Stimulated activated CD8-positive, alpha-beta memory T cell treated with anti-CD3 and anti-CD28 coated beads, Interleukin-15, amount 100 ng/mL, for 1 hour (primary cell): Measurements from ENCODE around the gene AKT2.

Experiments used
- DNase-seq: peaks from one replicate; pipeline ENCODE4 v3.0.0-alpha.2; 2020; ENCODE audit warnings: low read depth

The AKT2 gene

DNA sequence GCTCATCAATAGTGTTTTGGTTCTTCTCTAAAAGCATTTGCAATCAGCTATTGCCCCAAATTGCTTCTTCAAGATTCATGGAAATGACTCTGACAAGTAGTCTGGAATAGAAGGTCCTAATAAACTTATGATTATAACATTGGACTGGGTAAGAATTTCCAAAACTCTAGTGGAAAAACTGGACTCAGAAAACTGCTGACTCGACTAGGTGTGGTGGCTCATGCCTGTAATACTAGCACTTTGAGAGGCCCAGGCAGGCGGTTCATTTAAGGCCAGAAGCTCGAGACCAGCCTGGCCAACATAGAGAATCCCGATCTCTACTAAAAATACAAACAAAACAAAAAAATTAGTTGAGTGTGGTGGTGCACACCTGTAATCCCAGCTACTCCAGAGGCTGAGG lies 15.5 kb upstream of the AKT2 start:
- DNase-seq = no peak

DNA sequence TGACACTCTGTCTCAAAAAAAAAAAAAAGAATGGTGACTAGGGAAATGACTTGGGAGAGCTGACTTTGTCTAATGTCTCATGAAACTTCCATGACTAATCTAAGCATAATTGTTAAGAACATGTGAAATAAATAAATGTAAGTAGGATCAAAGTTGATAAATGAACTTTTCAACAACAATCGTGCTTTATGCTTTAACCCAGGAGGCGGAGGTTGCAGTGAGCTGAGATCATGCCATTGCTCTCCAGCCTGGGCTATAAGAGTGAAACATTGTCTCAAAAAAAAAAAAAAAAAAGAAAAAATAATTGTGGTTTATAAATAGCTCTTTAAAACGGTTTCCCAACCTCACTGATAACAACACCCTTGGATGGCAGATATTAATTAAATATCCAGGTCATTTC lies 12.9 kb upstream of the AKT2 start:
- no peak for DNase-seq

DNA sequence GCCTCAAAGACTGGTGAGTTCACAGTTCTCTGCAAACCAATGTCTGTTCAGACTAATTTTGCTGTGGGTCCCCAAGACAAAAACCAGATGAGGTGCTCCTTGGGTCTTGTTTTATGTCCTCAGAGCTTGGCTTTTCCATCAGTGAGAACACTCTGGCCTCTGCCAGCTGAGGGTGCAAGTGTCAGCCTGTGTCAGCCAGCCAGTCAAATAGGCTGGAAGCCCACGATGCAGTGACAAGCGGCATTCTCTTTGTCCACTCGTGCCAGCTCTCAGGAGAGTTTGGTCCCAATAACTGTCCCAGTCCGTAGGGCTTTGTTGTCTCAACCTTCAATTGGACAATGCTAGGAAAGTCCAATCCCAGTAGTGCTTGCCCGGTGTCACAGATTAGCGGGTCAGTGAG lies 9.4 kb upstream of the AKT2 start:
- no peak for DNase-seq

DNA sequence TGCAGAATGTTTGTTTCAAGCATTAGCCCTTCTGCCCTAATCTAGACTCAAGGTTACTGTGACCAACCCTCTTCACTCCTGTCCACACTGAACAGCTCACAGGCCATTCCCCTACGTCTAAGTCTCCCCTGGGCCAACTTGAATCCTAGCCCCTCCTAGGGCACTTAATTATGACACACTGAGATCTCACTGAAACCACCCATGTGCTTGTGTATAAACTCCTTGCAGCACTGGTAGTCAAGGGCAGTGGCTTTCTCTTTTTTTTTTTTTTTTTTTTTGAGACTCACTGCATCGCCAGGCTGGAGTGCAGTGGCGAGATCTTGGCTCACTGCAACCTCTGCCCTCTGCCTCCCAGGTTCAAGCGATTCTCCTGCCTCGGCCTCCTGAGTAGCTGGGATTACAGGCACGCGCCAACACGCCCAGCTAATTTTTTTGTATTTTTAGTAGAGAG lies 1.9 kb upstream of the AKT2 start:
- DNase-seq = no peak

DNA sequence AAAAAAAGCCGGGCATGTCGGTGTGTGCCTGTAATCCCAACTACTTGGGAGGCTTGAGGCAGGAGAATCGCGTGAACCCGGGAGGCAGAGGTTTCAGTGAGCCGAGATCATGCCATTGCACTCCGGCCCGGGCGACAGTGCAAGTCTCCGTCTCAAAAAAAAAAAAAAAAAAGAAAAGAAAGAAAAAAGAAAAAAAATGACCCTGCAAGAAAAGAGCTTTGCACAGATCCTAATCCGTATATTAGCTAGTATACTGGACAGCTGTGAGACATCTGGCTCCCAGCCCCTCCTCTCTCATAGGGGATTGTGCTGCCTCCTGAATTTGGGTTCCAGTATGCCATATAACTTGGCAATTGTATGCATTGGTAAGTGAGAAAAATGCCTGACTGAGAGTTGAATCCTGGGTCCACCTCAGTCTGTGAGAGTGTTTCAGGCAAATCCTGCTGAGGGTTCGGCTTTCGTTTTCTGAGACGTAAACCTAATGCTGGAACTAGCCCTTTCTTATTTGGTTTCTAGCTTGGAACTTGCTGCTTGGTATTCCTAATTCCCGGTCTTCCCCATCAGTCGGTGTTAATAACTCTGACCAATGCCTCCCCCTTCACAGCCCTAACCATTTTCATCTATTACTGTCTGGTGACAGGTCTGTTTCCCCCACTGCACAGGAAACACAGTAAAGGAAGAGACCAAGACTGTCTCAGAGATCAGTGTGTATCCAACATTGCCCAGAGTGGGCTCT lies 1.3 kb upstream of the AKT2 start:
- no peak for DNase-seq

DNA sequence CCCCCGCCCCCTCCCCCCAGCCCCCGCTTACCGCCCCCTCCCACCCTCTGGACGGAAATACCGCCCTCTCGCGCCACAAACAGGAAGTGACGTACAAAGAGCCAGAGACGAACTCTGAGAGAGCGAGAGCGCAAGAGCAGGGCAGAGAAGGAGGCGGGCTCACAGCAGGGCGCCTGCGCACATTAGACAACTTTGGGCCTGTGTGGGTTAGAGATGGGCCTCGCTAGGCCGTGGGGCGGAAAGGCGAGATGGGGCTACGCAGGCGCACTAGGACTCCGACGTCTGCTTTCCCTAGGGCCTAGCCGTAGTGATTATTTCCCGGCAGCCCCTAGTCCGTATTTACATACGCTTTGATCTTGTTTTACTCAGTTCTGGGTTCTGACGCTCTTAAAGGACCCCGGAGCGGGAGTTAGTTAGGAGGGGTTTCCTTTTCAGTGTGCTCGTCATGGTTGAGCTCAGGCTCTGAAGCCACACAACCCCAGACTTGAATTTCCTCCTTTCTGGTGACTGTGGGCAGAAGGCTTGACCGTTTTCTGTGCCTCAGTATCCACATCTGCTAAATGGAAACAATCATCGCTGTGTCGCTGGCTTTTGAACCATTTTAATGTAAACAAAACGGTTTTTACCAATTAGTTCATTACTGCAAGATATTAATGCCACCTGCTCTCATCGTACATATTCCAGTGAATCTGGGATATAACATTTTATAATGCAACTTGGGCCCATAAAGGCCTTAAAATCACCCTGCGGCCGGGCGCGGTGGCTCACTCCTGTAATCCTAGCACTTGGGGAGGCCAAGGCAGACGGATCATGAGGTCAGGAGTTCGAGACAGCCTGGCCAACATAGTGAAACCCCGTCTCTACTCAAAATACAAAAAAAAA lies 449 bp upstream of the AKT2 start:
- peak; percentile 94 for DNase-seq

DNA sequence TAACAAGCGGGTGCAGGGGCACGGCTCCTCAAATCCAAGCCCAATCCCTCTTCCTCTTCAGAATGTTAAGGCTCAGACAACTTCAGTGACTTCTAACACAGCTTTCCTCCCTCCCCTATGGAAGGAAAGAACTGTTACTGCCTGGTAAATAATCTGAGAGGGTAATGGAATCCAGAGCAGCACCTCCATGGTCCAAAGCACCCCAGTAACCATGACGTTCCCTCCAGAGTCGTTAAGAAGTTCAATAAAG lies 969 bp downstream of the AKT2 start:
- DNase-seq = no peak

DNA sequence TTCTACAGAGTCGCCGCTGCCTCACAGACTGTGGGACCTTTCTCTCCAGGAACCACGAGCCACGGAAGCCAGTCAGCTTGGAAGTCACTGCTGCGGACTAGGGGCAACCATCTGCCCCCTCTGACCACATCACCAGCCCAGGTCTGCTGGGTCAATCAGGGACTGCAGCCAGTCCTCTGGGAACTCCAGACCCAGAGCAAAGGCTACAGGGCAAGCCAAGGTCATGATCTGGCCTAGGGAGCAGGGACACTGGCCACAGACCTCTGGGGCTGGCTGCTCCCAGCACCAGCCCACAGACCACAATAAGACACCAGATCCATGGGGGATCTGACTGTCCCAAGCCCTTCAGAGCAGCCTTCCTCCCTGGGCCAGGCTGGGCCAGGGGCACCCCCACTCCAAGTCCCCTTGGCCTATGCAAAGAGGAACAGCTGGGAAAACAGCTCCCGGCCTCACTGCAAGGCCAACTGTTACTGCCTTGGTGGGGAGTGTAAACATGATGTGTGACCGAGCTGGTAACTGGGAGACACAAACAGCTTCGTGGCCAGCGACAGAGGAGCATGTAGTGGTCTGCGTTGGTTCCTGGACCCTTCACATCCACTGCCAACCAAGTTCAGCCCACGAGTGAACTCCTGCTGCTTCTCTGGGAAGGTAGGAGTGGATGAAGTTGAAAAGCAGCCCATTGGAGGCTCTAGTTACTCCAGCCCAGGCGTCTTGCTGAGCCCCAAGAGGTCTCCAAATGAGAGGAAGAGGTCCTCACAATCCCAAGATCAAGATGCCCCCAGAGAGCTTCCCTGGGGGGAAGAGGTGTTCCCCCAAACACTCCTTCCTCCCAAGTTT lies 1.5 kb downstream of the AKT2 start:
- no peak for DNase-seq

DNA sequence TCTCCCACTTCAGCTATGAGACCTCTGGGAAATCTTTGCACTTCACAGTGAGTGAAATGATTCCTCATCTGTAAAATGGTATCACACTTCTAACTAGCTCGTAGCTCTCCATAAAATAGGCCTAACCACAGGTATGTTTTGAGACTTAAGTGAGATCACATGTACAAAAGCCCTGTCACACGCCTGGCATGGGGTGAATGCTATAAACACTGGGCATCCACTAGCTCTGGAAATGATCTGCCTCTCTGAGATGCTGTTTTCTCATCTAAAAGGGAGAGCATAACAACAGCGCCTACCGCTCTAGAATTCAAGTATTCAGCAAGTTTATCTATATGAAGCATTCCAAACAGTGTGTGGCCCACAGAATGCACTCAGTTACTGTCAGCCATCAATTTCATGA lies 2.2 kb downstream of the AKT2 start:
- no peak for DNase-seq

DNA sequence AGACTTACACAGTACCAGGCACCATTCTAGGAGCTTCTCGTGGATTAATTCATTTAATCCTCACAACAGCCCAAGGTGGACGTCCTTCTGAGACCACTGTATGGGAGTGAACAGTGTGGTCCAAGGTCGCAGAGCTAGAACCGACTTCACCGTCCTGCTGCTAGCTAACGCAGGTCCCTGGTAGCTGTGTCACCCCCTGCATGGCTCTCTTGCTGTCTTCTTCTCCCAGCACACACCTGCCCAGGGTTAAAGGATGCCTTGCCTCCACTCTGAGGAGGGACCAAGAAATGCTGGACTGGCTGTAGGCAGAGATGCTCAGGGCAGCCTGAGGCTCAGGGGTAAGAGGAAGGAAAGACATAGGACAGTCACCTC lies 3.0 kb downstream of the AKT2 start:
- DNase-seq = no peak

DNA sequence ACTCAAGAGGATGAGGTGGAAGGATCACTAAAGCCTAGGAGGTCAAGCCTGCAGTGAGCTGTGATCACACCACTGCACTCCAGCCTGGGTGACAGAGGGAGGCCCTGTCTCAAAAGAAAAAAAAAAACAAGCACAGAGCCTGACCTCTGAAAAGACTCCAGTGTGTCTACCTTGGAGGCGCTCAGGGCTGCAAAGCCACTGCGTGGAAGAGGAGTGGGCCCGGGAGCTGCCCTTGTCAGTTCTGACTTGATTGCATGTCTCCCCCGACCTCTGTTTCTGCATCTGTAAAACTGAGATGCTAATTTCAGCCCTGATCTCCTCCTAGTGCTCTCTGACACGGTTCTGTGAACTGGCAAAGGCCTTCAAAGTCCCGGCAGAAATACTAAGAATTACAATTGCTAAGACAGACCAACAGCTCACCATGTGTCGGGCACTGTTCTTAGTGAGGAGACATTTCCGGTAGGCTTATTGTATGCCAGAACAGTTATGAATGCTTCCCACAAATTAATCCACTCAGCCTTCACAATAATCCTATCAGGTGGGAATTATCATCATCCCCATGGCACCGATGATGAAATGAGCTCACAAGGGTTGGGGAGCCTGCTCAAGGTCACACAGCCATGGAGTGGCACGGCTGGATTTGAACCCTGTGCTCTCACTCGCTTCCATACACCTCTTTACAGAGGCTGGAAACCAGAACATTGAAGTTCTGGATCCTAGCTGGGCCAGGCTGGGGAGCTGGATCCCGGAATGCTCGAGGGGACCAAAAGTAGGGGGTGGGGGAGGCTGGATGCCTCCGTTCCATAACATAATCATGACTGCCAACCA lies 3.5 kb downstream of the AKT2 start:
- no peak for DNase-seq

DNA sequence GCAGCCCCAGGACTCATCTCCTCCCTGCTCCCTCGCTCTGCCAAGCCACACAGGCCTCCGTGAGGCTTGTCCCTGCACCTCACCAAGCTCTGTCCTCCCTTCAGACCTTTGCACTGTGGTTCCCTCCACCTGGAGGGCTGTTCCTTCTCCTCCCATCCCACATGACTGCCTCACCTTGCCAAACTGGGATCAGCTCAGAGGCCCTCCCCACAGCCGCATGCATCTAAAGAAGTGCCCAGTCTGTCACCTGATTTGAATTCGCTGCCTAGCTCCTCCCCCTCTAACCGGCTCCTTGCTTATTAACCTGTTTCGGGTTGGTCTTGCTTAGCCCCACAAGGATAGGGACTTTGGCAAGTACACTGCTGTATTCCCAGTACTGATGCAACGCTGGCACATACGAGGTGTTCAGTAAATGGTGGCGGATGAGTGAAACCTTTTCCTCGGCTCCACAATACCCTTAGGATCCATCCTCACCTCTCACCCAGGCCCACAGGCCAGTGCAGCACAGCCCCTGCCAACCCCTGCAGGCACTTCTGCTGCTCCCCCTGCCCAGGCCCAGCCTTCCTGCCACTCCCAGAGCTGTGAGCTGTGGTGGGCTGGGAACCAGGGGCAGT lies 4.4 kb downstream of the AKT2 start:
- DNase-seq = no peak

DNA sequence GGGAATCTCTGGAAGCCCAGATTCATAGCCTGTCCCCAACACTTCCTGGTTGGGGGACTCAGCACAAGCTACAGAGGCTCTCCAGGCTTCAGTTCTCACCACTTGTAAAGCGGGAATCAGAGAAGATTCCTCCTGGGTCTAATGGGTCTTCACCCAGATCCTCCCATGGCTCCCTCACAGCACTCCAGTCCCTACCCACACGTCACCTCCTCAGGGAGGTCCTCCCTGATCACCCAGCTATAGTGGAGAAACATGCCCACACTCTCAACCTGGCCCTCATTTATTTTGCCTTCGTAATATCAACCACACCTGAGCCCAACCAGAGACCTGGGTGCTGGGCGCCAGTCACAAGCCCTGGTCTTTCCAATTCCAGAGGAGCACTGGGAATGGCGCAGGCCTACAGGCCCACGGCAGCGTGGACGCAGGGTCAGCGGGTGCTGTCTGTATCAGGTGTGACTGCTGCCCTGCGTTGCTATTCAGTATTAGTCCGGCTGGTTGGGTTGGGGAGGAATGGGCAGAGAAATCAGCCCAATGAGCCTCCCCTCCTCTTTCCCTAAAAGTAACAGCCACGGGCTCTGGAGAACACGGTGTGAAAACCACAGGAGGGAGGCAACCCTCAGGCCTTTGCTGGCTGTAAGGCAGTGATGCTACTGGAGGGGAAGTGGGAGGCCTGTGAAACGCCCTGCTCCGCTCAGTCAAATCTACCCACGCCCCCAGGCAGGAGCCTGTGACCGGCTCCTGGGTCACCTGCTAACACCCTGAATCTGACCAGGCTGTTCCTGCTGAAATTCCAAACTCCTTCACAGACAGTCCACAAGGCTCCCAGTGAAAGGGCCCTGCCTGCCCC lies 5.2 kb downstream of the AKT2 start:
- no peak for DNase-seq

DNA sequence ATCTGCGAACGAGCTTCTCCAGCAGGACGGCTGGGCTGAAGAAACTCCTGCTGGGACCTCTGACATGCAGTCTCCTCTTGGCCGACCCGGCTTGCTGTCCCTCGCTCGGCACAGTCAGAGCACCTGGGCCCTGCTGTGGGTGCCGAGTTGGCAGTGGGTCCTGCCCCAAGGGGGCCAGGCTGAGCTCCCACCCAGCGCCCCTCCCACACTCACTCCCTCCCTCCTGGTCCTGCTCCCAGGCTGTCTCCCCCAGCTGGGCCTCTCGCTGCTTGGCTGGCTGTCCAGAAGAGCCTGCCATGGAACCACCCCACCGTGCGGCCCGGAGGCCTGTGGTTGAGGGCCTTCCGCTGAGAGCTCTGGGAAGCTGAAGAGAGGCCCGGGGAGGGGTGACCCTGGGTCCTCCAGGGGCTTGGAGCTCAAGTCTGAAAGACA lies 6.0 kb downstream of the AKT2 start:
- no peak for DNase-seq

DNA sequence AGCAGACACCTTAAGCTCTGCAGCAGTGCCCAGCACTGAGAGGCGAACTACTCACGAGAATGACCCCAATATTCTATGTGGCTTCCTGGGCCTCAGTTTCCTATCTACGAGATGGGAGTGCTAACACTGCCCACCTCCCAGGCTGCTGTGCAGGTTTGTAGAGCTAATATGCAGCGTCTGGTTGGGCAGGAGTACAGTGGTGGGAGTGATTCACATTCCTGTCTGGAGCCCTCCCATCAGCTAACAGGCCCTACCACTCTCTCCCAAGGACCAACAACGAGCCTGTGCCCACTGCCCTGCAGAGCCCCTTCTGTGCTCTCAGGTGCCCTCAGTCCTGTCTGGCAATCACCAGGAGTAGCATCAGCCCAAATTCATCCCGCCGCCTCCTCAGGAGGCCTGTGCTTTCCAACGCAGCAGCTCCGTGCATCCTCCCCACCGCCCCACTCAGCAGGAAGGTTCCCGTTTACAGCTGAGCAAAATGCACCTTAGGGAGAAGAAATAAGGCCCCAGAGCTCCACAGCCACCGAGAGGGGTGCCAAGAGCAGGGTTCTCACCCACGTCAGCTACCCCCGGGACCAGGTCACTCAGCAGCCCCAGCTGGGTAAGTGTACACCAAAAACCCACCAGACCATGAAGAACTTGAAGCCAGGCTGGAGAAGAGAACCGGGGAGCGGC lies 6.6 kb downstream of the AKT2 start:
- no peak for DNase-seq

DNA sequence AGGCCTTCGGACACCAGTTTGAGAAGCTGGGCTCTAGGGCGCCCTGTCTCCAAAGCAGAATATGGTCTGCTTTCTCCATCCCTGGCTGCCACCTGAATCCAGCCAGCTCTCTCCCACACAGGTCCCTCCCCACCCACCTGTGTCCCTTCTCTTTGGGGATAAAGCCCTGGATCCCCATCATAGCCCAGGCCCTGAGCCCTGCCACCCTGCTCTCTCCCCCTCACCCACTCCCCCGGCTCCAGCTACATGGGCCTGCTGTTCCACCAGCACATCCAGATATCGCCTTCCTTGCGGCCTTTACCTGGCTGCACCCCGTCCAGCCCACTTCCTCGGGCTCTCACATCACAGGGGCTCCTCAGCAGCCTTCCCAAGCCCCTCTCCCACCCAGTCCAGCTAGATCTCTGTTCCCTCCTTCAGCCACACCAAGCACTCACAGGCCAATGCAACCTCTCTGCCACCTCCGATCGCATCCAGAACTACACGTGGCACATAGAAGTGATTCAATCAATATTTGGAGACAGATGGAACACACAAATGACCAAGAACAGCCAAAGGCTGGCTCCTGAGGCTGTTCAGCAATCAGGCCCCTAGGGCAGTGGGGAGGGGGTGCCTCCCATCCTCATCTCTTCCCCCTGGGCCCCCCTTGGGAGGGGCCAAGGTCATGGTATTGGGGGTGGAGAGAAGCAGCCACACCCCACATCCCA lies 7.6 kb downstream of the AKT2 start:
- no peak for DNase-seq

DNA sequence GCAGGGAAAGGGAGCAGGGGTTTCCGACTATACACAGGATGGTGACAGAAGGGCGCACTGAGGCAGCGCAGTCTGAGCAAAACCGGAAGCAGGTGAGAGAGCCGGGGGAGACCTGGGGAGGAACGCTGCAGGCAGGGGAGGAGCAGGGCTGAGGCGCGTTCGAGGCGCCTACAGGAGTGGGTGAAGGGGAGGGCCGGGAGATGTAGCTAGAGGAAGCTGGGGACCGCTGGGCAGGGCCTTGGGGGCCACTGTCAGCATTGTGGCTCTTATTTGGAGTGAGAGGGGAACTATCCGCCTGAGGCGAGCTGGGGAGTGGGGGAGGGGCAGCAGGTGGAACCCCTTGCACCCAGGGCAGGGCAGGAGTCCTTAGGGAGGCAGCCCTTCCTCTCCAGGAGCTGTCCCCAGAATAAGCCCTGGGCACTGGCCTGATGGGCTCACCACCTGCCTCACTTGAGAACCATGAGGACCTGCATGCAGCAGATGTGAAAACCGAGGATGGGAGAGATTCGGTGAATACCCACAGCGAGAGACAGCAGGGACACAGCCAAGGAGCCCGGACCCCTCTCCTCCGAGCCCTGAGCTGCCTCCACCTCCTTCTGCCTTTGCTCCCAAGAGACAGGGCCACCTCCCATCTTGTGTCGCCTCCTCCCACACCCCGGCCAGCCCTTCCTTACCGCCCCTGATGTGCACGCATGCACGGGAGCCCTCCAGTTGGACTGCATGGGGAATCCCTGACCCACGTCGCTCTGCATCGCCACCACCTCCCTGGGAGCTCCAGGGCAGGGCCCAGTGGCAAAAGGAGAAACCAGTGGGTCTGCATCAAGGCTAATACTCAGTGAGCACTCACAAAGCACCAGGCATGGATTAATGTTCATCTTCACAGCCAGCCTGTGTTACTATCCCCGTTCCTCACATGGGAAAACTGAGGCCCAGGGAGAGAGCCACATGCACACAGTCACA lies 10.3 kb downstream of the AKT2 start:
- DNase-seq = no peak
